ENCODE results near the gene TPM3. TPM values are rescaled to one million over a fixed set of nuclear protein-coding genes. Genes with fewer than 3 reads are reported as not detected.

Gene TPM3
- total RNA-seq (2022) = 625 and 698 TPM in 2 replicates
- percentile 95 among the genes with signal in this experiment for Bru-seq, nascent RNA
- BruChase-seq, experiment 1, labeled RNA remaining after a 6-hour chase = percentile 97 among the genes with signal in this experiment
- percentile 96 among the genes with signal in this experiment for BruChase-seq, experiment 2, labeled RNA remaining after a 2-hour chase
- long read RNA-seq, full-length matches to known transcripts = 1,929 of 2,146 reads
- long read RNA-seq, partial matches to known transcripts = 18 of 2,146 reads
- long read RNA-seq, other reads (novel, unspliced or antisense) = 199 of 2,146 reads

GRCh38 chr1:154191990-154192461, at the start of gene TPM3:
Gene TPM3, minus strand, starts transcription at chr1:154192100. Its CDS starts 82 bp downstream, at chr1:154192018.
- H3K27me3 Mint-ChIP-seq (ENCODE audit: insufficient read depth, unreplicated experiment) = peaks cover 23% of the 10 kb centered on the region
- ChIA-PET CTCF (interaction anchor here (0.6 to 1.4 kb wide), 4 partner anchors 11 to 348 kb away, joined by 3 read pairs; no protein-coding TSS in a partner anchor), POLR2A (interaction anchor here (0.6 to 2.8 kb wide), 6 partner anchors 8 to 129 kb away, joined by 3 to 13 read pairs (median 4); partner anchors contain the start of genes AQP10 and UBAP2L)
- no peaks in the 10 kb centered on the region for H3K9me3 Mint-ChIP-seq (ENCODE audit: unreplicated experiment)
- TF ChIP-seq CTCF (IDR thresholded peaks at IDR 0.05; ENCODE audit: unreplicated experiment) = no peak
- DNase-seq (ENCODE audit: unreplicated experiment) = no peak
- no TSS peak for BruUV-seq (replicated peaks)
- no peak within 1 kb of the TSS for H3K4me3 Mint-ChIP-seq (ENCODE audit: unreplicated experiment)
- intact Hi-C loops (cut with micrococcal nuclease) = no loop called here
- H3K27ac Mint-ChIP-seq (ENCODE audit: low read depth, unreplicated experiment) = no peak within 1 kb of the TSS
- peaks cover 16% of the 10 kb centered on the region for H3K4me1 Mint-ChIP-seq (ENCODE audit: insufficient read depth, unreplicated experiment)
- no peaks in the 10 kb centered on the region for H3K36me3 Mint-ChIP-seq (ENCODE audit: insufficient read depth, unreplicated experiment)

DNA sequence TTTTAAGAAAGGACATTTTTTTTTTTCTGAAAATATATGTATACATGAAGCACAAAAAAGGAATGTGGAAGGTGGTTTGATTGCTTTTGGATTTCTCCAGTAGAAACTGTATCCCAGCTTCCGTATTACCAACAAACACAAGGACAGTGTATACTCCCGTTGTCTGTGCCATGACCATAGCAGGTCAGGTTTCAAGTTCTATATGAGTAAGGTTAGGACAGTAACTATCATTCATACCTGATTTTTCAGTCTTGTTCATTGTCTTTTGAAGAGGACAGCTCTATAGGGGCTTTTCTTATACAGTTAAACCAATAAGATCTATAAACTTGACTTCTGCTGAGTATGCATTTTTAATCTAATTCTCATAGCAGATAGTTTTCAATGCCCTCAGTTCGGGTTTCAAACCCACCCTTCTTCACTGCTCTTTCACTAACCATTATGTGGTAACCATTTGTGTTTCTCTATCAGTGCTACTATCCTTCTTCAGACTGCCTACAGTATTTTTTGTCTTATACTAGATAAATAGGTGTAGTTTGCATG, 48.5 kb upstream of the TPM3 start:
- no peak overlapping the region for H3K4me3 Mint-ChIP-seq (ENCODE audit: unreplicated experiment)
- peak overlapping the region; percentile 79 for H3K27ac Mint-ChIP-seq (ENCODE audit: low read depth, unreplicated experiment)

GRCh38 chr1:154239491-154239890, 47.6 kb upstream of the TPM3 start:
- peaks cover 18% of the 10 kb centered on the region for H3K4me1 Mint-ChIP-seq (ENCODE audit: insufficient read depth, unreplicated experiment)
- TF ChIP-seq CTCF (IDR thresholded peaks at IDR 0.05; ENCODE audit: unreplicated experiment) = no peak
- H3K27me3 Mint-ChIP-seq (ENCODE audit: insufficient read depth, unreplicated experiment) = no peaks in the 10 kb centered on the region
- peaks cover 100% of the 10 kb centered on the region for H3K36me3 Mint-ChIP-seq (ENCODE audit: insufficient read depth, unreplicated experiment)
- no peaks in the 10 kb centered on the region for H3K9me3 Mint-ChIP-seq (ENCODE audit: unreplicated experiment)
- CTCF ChIA-PET = interaction anchor here (1.4 kb wide), 1 partner anchor 15 kb away, joined by 5 read pairs; no protein-coding TSS in a partner anchor
- no TSS peak for BruUV-seq (replicated peaks)
- intact Hi-C loops (cut with micrococcal nuclease) = no loop called here
- POLR2A ChIA-PET = interaction anchor here (0.7 to 1.8 kb wide), 5 partner anchors 14 to 263 kb away, joined by 3 to 12 read pairs (median 3); partner anchors contain the start of gene UBAP2L
- no peak overlapping the region for H3K27ac Mint-ChIP-seq (ENCODE audit: low read depth, unreplicated experiment)
- no peak for DNase-seq (ENCODE audit: unreplicated experiment)
- H3K4me3 Mint-ChIP-seq (ENCODE audit: unreplicated experiment) = no peak overlapping the region

More for the DNA sequence above, 48.5 kb upstream of the TPM3 start:
- Mint-ChIP-seq H3K9me3 (ENCODE audit: unreplicated experiment) (no peaks in the 10 kb centered on the region), H3K27me3 (ENCODE audit: insufficient read depth, unreplicated experiment) (no peaks in the 10 kb centered on the region), H3K36me3 (ENCODE audit: insufficient read depth, unreplicated experiment) (peaks cover 100% of the 10 kb centered on the region), H3K4me1 (ENCODE audit: insufficient read depth, unreplicated experiment) (peaks cover 18% of the 10 kb centered on the region)
- no peak for DNase-seq (ENCODE audit: unreplicated experiment)
- ChIA-PET POLR2A (interaction anchor here (0.5 to 1.8 kb wide), 5 partner anchors 19 to 264 kb away, joined by 3 to 12 read pairs (median 3); partner anchors contain the start of gene UBAP2L), CTCF (interaction anchor here (0.5 to 0.6 kb wide), 2 partner anchors 35 to 165 kb away, joined by 3 read pairs; no protein-coding TSS in a partner anchor)
- no TSS peak for BruUV-seq (replicated peaks)
- TF ChIP-seq CTCF (IDR thresholded peaks at IDR 0.05; ENCODE audit: unreplicated experiment) = no peak
- intact Hi-C loops (cut with micrococcal nuclease) = no loop called here
